ENCODE data around the gene SLC6A7. TPM values are rescaled to one million over a fixed set of nuclear protein-coding genes. Genes with fewer than 3 reads are reported as not detected.

The SLC6A7 gene
- total RNA-seq, 1 experiment from 2014 or later: not detected

- DNase-seq (ENCODE audit: low read depth in 1 of 2, low spot score in 2 of 2): no peak
- H3K36me3 ChIP-seq: no peaks in the 10 kb centered on the region
- no peaks in the 10 kb centered on the region for H3K9me3 ChIP-seq (replicated peaks)
- peaks cover 41% of the 10 kb centered on the region for H3K4me1 ChIP-seq (replicated peaks)
- no peak overlapping the region for H3K4me3 ChIP-seq
- no peak overlapping the region for H3K27ac ChIP-seq
- H3K27me3 ChIP-seq (replicated peaks): no peaks in the 10 kb centered on the region
Observed at GRCh38 chr5:150183436-150183835, 6.4 kb upstream of the SLC6A7 start.

- Histone ChIP-seq H3K36me3 (no peaks in the 10 kb centered on the region), H3K27ac (no peak overlapping the region), H3K4me1 (replicated peaks) (peaks cover 37% of the 10 kb centered on the region), H3K9me3 (replicated peaks) (no peaks in the 10 kb centered on the region), H3K27me3 (replicated peaks) (no peaks in the 10 kb centered on the region), H3K4me3 (no peak overlapping the region)
- no peak for DNase-seq (ENCODE audit: low read depth in 1 of 2, low spot score in 2 of 2)
Observed at GRCh38 chr5:150184006-150184405, 5.9 kb upstream of the SLC6A7 start.

- H3K27me3 ChIP-seq (replicated peaks): peaks cover 7% of the 10 kb centered on the region; the same call in 1 of the 2 replicates
- no peaks in the 10 kb centered on the region for H3K36me3 ChIP-seq
Observed at GRCh38 chr5:150184990-150185912, 4.6 kb upstream of the SLC6A7 start.

GRCh38 chr5:150186137-150186536 lies 3.7 kb upstream of the SLC6A7 start:
- H3K27me3 ChIP-seq (replicated peaks): peaks cover 7% of the 10 kb centered on the region; the same call in 1 of the 2 replicates
- DNase-seq (ENCODE audit: low read depth in 1 of 2, low spot score in 2 of 2): no peak
- H3K4me1 ChIP-seq (replicated peaks): peaks cover 18% of the 10 kb centered on the region
- H3K9me3 ChIP-seq (replicated peaks): no peaks in the 10 kb centered on the region
- no peaks in the 10 kb centered on the region for H3K36me3 ChIP-seq
- no peak overlapping the region for H3K4me3 ChIP-seq
- no peak overlapping the region for H3K27ac ChIP-seq

More at GRCh38 chr5:150184990-150185912, 4.6 kb upstream of the SLC6A7 start:
- H3K4me1 ChIP-seq (replicated peaks): peaks cover 24% of the 10 kb centered on the region
- no peak for DNase-seq (ENCODE audit: low read depth in 1 of 2, low spot score in 2 of 2)
- no peak overlapping the region for H3K27ac ChIP-seq
- no peak overlapping the region for H3K4me3 ChIP-seq
- no peaks in the 10 kb centered on the region for H3K9me3 ChIP-seq (replicated peaks)

- no peak overlapping the region for H3K4me3 ChIP-seq
- H3K4me1 ChIP-seq (replicated peaks): peaks cover 17% of the 10 kb centered on the region
- no peaks in the 10 kb centered on the region for H3K9me3 ChIP-seq (replicated peaks)
- no peaks in the 10 kb centered on the region for H3K36me3 ChIP-seq
- H3K27me3 ChIP-seq (replicated peaks): peaks cover 7% of the 10 kb centered on the region; the same call in 1 of the 2 replicates
- DNase-seq (ENCODE audit: low read depth in 1 of 2, low spot score in 2 of 2): no peak
- no peak overlapping the region for H3K27ac ChIP-seq
Observed at GRCh38 chr5:150186897-150187296, 3.0 kb upstream of the SLC6A7 start.

- H3K4me1 ChIP-seq (replicated peaks): peaks cover 9% of the 10 kb centered on the region
- H3K27ac ChIP-seq: no peak overlapping the region
Observed at GRCh38 chr5:150188146-150188842, 1.6 kb upstream of the SLC6A7 start.

GRCh38 chr5:150189326-150189725 lies 536 bp upstream of the SLC6A7 start:
- no peak for DNase-seq (ENCODE audit: low read depth in 1 of 2, low spot score in 2 of 2)
- H3K9me3 ChIP-seq (replicated peaks): no peaks in the 10 kb centered on the region
- H3K27me3 ChIP-seq (replicated peaks): peaks cover 7% of the 10 kb centered on the region; the same call in 1 of the 2 replicates
- peaks cover 9% of the 10 kb centered on the region for H3K4me1 ChIP-seq (replicated peaks)
- no peak overlapping the region for H3K27ac ChIP-seq
- H3K4me3 ChIP-seq: no peak overlapping the region
- H3K36me3 ChIP-seq: no peaks in the 10 kb centered on the region

More at GRCh38 chr5:150188146-150188842, 1.6 kb upstream of the SLC6A7 start:
- DNase-seq (ENCODE audit: low read depth in 1 of 2, low spot score in 2 of 2): no peak
- no peak overlapping the region for H3K4me3 ChIP-seq
- H3K36me3 ChIP-seq: no peaks in the 10 kb centered on the region
- no peaks in the 10 kb centered on the region for H3K9me3 ChIP-seq (replicated peaks)
- peaks cover 7% of the 10 kb centered on the region; the same call in 1 of the 2 replicates for H3K27me3 ChIP-seq (replicated peaks)

- Histone ChIP-seq H3K4me3 (no peak overlapping the region), H3K27ac (no peak overlapping the region), H3K9me3 (replicated peaks) (no peaks in the 10 kb centered on the region), H3K27me3 (replicated peaks) (peaks cover 7% of the 10 kb centered on the region; the same call in 1 of the 2 replicates), H3K36me3 (no peaks in the 10 kb centered on the region), H3K4me1 (replicated peaks) (peaks cover 9% of the 10 kb centered on the region)
- DNase-seq (ENCODE audit: low read depth in 1 of 2, low spot score in 2 of 2): no peak
Observed at GRCh38 chr5:150190503-150190979, 679 bp downstream of the SLC6A7 start.

- DNase-seq (ENCODE audit: low read depth in 1 of 2, low spot score in 2 of 2): no peak
- Histone ChIP-seq H3K4me3 (no peak overlapping the region), H3K27ac (no peak overlapping the region), H3K27me3 (replicated peaks) (peaks cover 7% of the 10 kb centered on the region; the same call in 1 of the 2 replicates), H3K4me1 (replicated peaks) (peaks cover 9% of the 10 kb centered on the region), H3K9me3 (replicated peaks) (no peaks in the 10 kb centered on the region), H3K36me3 (no peaks in the 10 kb centered on the region)
Observed at GRCh38 chr5:150190987-150191386, 1.1 kb downstream of the SLC6A7 start.

GRCh38 chr5:150192462-150192861 lies 2.6 kb downstream of the SLC6A7 start:
- no peak overlapping the region for H3K4me3 ChIP-seq
- H3K9me3 ChIP-seq (replicated peaks): no peaks in the 10 kb centered on the region
- no peak overlapping the region for H3K27ac ChIP-seq
- peaks cover 9% of the 10 kb centered on the region for H3K4me1 ChIP-seq (replicated peaks)
- H3K36me3 ChIP-seq: no peaks in the 10 kb centered on the region
- DNase-seq (ENCODE audit: low read depth in 1 of 2, low spot score in 2 of 2): no peak
- H3K27me3 ChIP-seq (replicated peaks): peaks cover 7% of the 10 kb centered on the region; the same call in 1 of the 2 replicates

GRCh38 chr5:150195736-150196485 lies 6.0 kb downstream of the SLC6A7 start:
- Histone ChIP-seq H3K27ac (no peak overlapping the region), H3K27me3 (replicated peaks) (no peaks in the 10 kb centered on the region)

GRCh38 chr5:150196514-150196913 lies 6.7 kb downstream of the SLC6A7 start:
- Histone ChIP-seq H3K27me3 (replicated peaks) (no peaks in the 10 kb centered on the region), H3K4me1 (replicated peaks) (peaks cover 3% of the 10 kb centered on the region), H3K27ac (no peak overlapping the region), H3K36me3 (no peaks in the 10 kb centered on the region), H3K9me3 (replicated peaks) (no peaks in the 10 kb centered on the region), H3K4me3 (no peak overlapping the region)
- DNase-seq (ENCODE audit: low read depth in 1 of 2, low spot score in 2 of 2): no peak

More at GRCh38 chr5:150195736-150196485, 6.0 kb downstream of the SLC6A7 start:
- no peak overlapping the region for H3K4me3 ChIP-seq
- peaks cover 9% of the 10 kb centered on the region for H3K4me1 ChIP-seq (replicated peaks)
- DNase-seq (ENCODE audit: low read depth in 1 of 2, low spot score in 2 of 2): no peak
- H3K9me3 ChIP-seq (replicated peaks): no peaks in the 10 kb centered on the region
- H3K36me3 ChIP-seq: no peaks in the 10 kb centered on the region

GRCh38 chr5:150196986-150197385 lies 7.1 kb downstream of the SLC6A7 start:
- no peaks in the 10 kb centered on the region for H3K36me3 ChIP-seq
- no peak overlapping the region for H3K27ac ChIP-seq
- DNase-seq (ENCODE audit: low read depth in 1 of 2, low spot score in 2 of 2): no peak
- H3K4me3 ChIP-seq: no peak overlapping the region
- H3K4me1 ChIP-seq (replicated peaks): no peaks in the 10 kb centered on the region
- no peaks in the 10 kb centered on the region for H3K27me3 ChIP-seq (replicated peaks)
- H3K9me3 ChIP-seq (replicated peaks): no peaks in the 10 kb centered on the region

Data from SJSA1 (cell line).